Upper lobe of left lung (tissue), 6 donors: ENCODE measurements around the gene WNT5A. TPM values are rescaled to one million over a fixed set of nuclear protein-coding genes. Genes with fewer than 3 reads are reported as not detected.

Experiments used
- ATAC-seq, 2 donors: fragments of 200-7000 bp; cut with Tn5 transposase; one replicate each; pipeline ENCODE4 v1.9.1; 2022; ENCODE audit warnings: mild to moderate bottlenecking in 2 of 2, moderate library complexity in 2 of 2; ENCODE audit not compliant: low FRiP score in 2 of 2
- DNase-seq, 2 donors: peaks; one replicate each; pipeline ENCODE4 v3.0.0-alpha.2; 2019 to 2020
- H3K27ac ChIP-seq, 4 donors: fragments of 200-600 bp; sonication (generic); one replicate each; pipeline ENCODE4 v1.5.1; 2016 to 2019
- H3K27me3 ChIP-seq, 4 donors: fragments of 200-600 bp; sonication (generic); one replicate each; pipeline ENCODE4 v1.5.1; 2017 to 2019
- H3K36me3 ChIP-seq, 4 donors: fragments of 200-600 bp; sonication (generic); one replicate each; pipeline ENCODE4 v1.5.1; 2016 to 2019
- H3K4me1 ChIP-seq, 4 donors: fragments of 200-600 bp; sonication (generic); one replicate each; pipeline ENCODE4 v1.5.1; 2018 to 2019
- H3K4me3 ChIP-seq, 4 donors: fragments of 200-600 bp; sonication (generic); one replicate each; pipeline ENCODE4 v1.5.1; 2017 to 2019; ENCODE audit warnings: mild to moderate bottlenecking in 2 of 4, moderate library complexity in 1 of 4
- H3K9me3 ChIP-seq, 4 donors: fragments of 200-600 bp; sonication (generic); one replicate each; pipeline ENCODE4 v1.5.1; 2018 to 2019
- EP300 ChIP-seq, 4 donors: sonication (generic); formaldehyde crosslinking; IDR thresholded peaks; one replicate each; pipeline ENCODE4 v1.5.1; 2017; ENCODE audit warnings: antibody characterized with exemption in 4 of 4, control low read depth in 2 of 4
- POLR2A ChIP-seq, 4 donors: fragments of 450-650 bp; IDR thresholded peaks; one replicate each; pipeline ENCODE4 v1.5.1; 2016 to 2017; ENCODE audit warnings: antibody characterized with exemption in 4 of 4, mild to moderate bottlenecking in 2 of 4
- POLR2AphosphoS5 ChIP-seq, 2 donors: sonication (generic); formaldehyde crosslinking; IDR thresholded peaks; one replicate each; pipeline ENCODE4 v1.5.1; 2017; ENCODE audit warnings: antibody characterized with exemption in 2 of 2
- WGBS, 2 donors: methylation state at CpG; one replicate each; pipeline ENCODE4 v1.1.5; 2017 to 2018; 5-methylcytosine and 5-hydroxymethylcytosine counted together
- total RNA-seq, 6 donors: library from RNA; depleted of rRNA in 4 of 6; stranded (reverse); fragments of >200 nt in 4 of 6; gene quantifications; one replicate each; pipeline versions ENCODE4 v1.1.0 to v1.2.1, GENCODE V29; 2016 to 2021
- TF ChIP-seq, protein P1 (sequence below), 6 experiments: fragments of 450-650 bp in 4 of 6; fragments of 200-600 bp in 2 of 6; sonication (generic) in 2 of 6; IDR thresholded peaks; one replicate each; pipeline ENCODE4 v1.5.1; 2016 to 2019; ENCODE audit warnings: antibody characterized with exemption in 6 of 6
- donor health status: DM: no; HTN: no; CAD: no; lungs with moderate emphysema.
- donor health status: DM: no; HTN: yes; CAD: no; lungs with severe emphysema.

WNT5A gene
- total RNA-seq, 6 donors from 2014 or later, result 22.1 to 36.2 (median 28.0) TPM

DNA sequence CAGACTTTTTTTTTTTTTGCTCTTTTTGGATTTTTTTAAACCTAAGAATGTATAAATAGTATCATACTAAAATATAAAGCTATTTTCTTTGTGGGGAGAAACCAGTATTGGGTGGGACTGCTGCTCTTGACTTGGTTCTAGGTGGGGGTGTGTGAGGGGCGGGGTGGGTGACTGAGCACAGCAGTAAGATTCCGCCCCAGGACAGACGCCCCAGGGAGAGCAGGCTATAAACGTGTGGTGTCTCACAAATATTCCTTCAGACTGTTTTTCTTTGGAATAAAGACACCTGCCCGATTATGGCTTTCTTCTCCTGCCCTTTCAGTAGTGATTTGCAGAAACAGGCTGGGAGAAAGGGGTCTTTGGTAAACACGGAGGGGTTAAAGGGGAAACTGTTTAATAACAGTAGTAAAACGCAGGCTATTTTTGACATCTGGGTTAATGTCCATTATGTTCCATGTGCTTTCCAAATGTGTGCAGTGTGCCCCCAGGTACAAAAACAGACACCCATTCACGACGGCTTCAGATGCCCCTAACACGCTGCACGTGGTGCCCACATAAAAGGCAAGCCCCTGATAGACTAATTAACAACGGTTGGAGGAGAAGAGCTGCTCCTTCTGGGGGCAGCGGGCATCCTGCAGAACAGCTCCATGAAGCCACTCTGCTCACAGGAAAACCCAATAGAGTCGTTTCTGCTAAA is 28.6 kb upstream of the WNT5A start:
- 57 to 67% methylated on average over 14 of the region's 14 CpGs for WGBS, 2 donors
- no peak overlapping the region for H3K27ac ChIP-seq
- ATAC-seq, result no peak
- H3K36me3 ChIP-seq, result no peaks in the 10 kb centered on the region
- H3K9me3 ChIP-seq, result no peaks in the 10 kb centered on the region
- H3K4me1 ChIP-seq, result no peaks in the 10 kb centered on the region
- DNase-seq, result no peak
- TF ChIP-seq POLR2A (IDR thresholded peaks at IDR 0.05) (no peak), POLR2AphosphoS5 (IDR thresholded peaks at IDR 0.05) (no peak), EP300 (IDR thresholded peaks at IDR 0.05) (no peak)
- TF ChIP-seq, protein P1, sequence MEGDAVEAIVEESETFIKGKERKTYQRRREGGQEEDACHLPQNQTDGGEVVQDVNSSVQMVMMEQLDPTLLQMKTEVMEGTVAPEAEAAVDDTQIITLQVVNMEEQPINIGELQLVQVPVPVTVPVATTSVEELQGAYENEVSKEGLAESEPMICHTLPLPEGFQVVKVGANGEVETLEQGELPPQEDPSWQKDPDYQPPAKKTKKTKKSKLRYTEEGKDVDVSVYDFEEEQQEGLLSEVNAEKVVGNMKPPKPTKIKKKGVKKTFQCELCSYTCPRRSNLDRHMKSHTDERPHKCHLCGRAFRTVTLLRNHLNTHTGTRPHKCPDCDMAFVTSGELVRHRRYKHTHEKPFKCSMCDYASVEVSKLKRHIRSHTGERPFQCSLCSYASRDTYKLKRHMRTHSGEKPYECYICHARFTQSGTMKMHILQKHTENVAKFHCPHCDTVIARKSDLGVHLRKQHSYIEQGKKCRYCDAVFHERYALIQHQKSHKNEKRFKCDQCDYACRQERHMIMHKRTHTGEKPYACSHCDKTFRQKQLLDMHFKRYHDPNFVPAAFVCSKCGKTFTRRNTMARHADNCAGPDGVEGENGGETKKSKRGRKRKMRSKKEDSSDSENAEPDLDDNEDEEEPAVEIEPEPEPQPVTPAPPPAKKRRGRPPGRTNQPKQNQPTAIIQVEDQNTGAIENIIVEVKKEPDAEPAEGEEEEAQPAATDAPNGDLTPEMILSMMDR (IDR thresholded peaks at IDR 0.05), result no peak
- no peaks in the 10 kb centered on the region for H3K27me3 ChIP-seq
- H3K4me3 ChIP-seq, result no peak overlapping the region

DNA sequence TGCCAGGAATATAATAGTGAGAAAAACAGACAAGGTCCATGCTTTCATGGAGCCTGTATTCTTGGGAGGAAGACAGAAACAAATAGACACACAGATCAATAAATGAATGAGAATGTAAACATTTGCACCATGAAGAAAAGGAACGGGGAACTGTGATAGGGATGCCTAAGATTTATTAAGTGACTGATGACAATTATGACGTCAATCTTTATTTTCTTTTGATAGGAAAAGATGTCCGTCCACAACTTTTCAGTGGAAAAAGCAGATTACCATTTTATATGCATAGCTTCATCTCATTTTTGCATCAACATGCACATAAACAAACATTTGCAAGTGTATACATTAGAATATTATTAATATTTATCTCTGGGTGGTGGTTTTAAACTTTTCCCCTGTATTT is 27.9 kb upstream of the WNT5A start:
- WGBS, 2 donors, result 84 to 85% methylated on average over 3 of the region's 3 CpGs
- DNase-seq (no peak), ATAC-seq (no peak)
- H3K27ac ChIP-seq, result no peak overlapping the region
- no peaks in the 10 kb centered on the region for H3K4me1 ChIP-seq
- H3K4me3 ChIP-seq, result no peak overlapping the region
- no peaks in the 10 kb centered on the region for H3K27me3 ChIP-seq
- no peaks in the 10 kb centered on the region for H3K36me3 ChIP-seq
- TF ChIP-seq POLR2AphosphoS5 (IDR thresholded peaks at IDR 0.05), result no peak
- TF ChIP-seq, protein P1 (IDR thresholded peaks at IDR 0.05), result no peak
- TF ChIP-seq POLR2A (IDR thresholded peaks at IDR 0.05), result no peak
- TF ChIP-seq EP300 (IDR thresholded peaks at IDR 0.05), result no peak
- H3K9me3 ChIP-seq, result no peaks in the 10 kb centered on the region

DNA sequence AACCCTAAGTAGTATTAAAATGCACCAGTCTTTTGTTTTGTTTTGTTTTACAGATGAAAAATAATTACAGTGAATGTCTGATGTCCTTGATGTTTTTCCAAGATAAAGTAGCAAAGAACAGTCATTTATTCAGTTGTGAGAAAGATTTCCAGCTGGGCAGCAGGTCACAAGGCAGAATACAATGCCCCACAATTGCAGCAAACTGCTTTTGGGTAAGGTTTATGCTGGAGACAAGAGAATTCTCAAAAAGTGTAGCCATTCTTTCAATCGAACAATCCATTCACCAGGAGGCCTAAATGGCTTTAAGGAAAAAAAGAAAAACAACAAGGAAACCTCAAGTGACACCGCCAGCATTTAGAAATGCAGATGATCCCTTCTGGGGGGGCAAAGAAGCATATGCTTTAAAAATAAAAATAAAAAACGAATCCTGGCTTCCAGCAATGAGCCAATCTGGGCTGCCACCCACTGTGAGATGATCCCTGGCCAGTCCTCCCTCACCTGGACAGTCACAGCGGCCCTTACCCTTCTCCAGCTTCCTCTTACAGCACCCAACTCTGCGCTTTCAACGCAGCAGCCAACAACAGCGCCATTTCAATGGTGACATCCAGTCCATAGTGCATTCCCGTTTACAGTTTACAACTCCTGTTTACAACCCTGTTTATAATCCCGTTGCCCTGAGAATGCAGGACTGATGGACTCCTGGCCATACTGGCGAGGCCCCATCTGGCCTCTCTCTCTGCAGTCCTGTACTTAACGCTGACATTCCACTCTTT is 25.7 kb upstream of the WNT5A start:
- no peak overlapping the region for H3K4me3 ChIP-seq
- no peaks in the 10 kb centered on the region for H3K36me3 ChIP-seq
- H3K9me3 ChIP-seq, result no peaks in the 10 kb centered on the region
- WGBS, 2 donors, result 69 to 75% methylated on average over 11 of the region's 11 CpGs
- no peaks in the 10 kb centered on the region for H3K4me1 ChIP-seq
- TF ChIP-seq, protein P1 (IDR thresholded peaks at IDR 0.05), result no peak
- TF ChIP-seq EP300 (IDR thresholded peaks at IDR 0.05) (no peak), POLR2A (IDR thresholded peaks at IDR 0.05) (no peak), POLR2AphosphoS5 (IDR thresholded peaks at IDR 0.05) (no peak)
- DNase-seq (no peak), ATAC-seq (peak in 1 of 2 donors; percentile 21)
- H3K27me3 ChIP-seq, result no peaks in the 10 kb centered on the region
- no peak overlapping the region for H3K27ac ChIP-seq

DNA sequence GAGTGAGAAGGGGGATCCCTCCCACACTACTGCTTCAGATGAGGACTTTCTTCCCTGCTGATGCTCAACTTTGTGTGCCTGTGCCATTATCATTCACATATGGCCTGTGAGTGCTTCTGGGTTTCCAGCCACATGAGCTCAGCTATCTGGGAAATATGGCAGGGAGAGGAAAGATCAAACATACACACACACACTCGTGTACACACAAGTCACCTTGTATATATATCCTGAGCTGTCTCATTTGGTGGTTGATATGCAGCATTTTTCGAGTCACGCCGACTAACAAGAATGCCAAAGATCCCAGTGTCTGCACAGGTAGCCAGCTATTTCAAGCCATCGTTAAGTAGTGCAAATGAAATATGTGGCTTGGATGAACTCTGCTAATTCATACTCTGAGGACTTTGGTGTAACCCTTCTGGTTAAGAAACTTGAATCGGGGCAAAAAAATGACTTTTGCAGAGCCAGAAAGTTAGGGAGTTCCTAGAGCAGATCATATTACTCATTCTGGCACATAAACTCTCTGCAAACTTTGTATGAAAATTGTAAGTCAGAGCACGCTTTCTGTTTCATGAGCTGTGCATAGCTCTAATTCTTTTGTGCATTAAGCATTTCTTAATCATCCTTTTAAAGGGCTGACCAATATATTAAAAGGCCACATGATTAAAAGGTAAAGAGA is 24.9 kb upstream of the WNT5A start:
- Histone ChIP-seq H3K4me1 (no peaks in the 10 kb centered on the region), H3K27me3 (no peaks in the 10 kb centered on the region), H3K36me3 (no peaks in the 10 kb centered on the region), H3K9me3 (no peaks in the 10 kb centered on the region), H3K4me3 (no peak overlapping the region), H3K27ac (no peak overlapping the region)
- 51 to 69% methylated on average over 7 of the region's 7 CpGs for WGBS, 2 donors
- no peak for DNase-seq
- TF ChIP-seq POLR2A (IDR thresholded peaks at IDR 0.05) (no peak), EP300 (IDR thresholded peaks at IDR 0.05) (no peak), POLR2AphosphoS5 (IDR thresholded peaks at IDR 0.05) (no peak)
- TF ChIP-seq, protein P1 (IDR thresholded peaks at IDR 0.05), result no peak
- ATAC-seq, result peak in 1 of 2 donors; percentile 71
